ENCODE data around the gene ITPK1. TPM values are rescaled to one million over a fixed set of nuclear protein-coding genes. Genes with fewer than 3 reads are reported as not detected.

Gene ITPK1
- total RNA-seq, 2 donors from 2014 or later = 77.1 to 118 TPM

DNA sequence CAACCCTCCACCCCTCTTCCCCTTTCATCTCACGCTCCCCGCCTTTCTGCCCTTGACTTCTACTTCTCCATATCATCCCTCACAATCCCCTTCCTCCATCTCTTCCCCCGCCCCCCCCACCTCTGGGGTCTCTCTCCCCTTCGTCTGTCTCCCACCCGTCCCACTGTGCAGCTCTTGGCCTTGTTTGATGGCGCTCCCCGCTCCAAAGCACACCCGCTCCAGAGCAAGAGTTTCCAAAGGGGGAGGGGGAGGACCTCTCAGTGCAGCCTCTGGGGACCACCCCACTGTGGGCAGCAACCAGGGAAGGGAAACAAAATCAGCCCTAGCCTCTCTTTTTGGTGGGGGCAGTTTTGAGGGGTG lies 192.0 kb downstream of the ITPK1 start:
- intact Hi-C loops (cut with DNase I) = no loop called here
- no peak overlapping the region for H3K27ac ChIP-seq
- H3K4me1 ChIP-seq (replicated peaks) = no peaks in the 10 kb centered on the region
- 52% methylated on average over 8 of the region's 8 CpGs for WGBS
- DNase-seq (ENCODE audit: low spot score) = no peak
- no peaks in the 10 kb centered on the region for H3K9me3 ChIP-seq
- TF ChIP-seq, protein P1, sequence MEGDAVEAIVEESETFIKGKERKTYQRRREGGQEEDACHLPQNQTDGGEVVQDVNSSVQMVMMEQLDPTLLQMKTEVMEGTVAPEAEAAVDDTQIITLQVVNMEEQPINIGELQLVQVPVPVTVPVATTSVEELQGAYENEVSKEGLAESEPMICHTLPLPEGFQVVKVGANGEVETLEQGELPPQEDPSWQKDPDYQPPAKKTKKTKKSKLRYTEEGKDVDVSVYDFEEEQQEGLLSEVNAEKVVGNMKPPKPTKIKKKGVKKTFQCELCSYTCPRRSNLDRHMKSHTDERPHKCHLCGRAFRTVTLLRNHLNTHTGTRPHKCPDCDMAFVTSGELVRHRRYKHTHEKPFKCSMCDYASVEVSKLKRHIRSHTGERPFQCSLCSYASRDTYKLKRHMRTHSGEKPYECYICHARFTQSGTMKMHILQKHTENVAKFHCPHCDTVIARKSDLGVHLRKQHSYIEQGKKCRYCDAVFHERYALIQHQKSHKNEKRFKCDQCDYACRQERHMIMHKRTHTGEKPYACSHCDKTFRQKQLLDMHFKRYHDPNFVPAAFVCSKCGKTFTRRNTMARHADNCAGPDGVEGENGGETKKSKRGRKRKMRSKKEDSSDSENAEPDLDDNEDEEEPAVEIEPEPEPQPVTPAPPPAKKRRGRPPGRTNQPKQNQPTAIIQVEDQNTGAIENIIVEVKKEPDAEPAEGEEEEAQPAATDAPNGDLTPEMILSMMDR (IDR thresholded peaks at IDR 0.05) = no peak
- no peak for TF ChIP-seq POLR2A (IDR thresholded peaks at IDR 0.05)
- no peak for TF ChIP-seq POLR2AphosphoS5 (IDR thresholded peaks at IDR 0.05)
- H3K36me3 ChIP-seq = no peaks in the 10 kb centered on the region
- H3K27me3 ChIP-seq (replicated peaks; ENCODE audit: insufficient read depth) = peaks cover 4% of the 10 kb centered on the region
- no peak overlapping the region for H3K4me3 ChIP-seq

DNA sequence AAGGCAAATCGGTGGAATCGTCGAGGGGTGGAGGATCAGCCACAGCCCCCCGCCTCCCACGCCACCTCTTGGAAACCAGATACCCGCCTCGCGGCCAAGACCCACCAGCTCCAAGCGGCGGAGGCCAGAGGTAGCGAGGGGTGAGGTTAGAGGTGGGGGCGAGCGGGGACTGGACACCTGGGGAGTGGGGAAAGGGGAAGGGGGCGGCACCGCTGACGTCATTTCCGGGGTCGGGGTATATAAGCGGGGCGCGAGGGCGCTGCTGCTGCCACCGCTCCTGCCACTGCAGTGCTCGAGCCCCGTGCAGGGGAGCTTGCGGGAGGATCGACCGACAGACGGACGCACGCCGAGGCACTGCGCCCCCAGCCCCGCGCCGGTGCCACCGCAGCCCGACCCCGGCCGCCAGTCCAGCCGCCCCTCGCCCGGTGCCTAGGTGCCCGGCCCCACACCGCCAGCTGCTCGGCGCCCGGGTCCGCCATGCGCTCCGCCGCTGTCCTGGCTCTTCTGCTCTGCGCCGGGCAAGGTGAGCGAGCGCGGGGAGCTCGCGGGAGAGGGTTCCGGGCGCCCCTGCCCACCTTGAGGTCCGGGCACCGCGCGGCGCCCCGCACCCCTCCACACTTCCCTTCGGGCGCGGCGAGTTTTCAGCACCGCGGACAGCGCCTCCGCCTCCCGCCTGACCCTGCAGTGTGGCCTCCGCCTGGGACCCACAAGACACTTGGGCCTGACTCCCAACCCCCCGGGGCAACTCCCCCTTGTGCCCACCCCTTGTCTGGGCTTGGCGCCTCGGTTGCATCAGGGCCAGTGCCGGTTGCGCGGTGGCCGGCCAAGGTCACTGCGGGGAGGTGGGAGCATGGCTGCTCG lies 192.6 kb downstream of the ITPK1 start, which contains the start of gene CHGA:
Gene CHGA, plus strand, starts transcription at position 268 of the 861 bp plus-strand sequence. Its CDS starts 210 bp downstream, at position 478.
- no peaks in the 10 kb centered on the region for H3K9me3 ChIP-seq
- H3K27me3 ChIP-seq (replicated peaks; ENCODE audit: insufficient read depth) = peaks cover 4% of the 10 kb centered on the region
- no peak for DNase-seq (ENCODE audit: low spot score)
- no peaks in the 10 kb centered on the region for H3K4me1 ChIP-seq (replicated peaks)
- 6% methylated on average over 41 of the region's 86 CpGs for WGBS
- TF ChIP-seq POLR2A (IDR thresholded peaks at IDR 0.05) (no peak), POLR2AphosphoS5 (IDR thresholded peaks at IDR 0.05) (no peak)
- TF ChIP-seq, protein P1 (IDR thresholded peaks at IDR 0.05) = no peak
- intact Hi-C loops (cut with DNase I) = no loop called here
- no peaks in the 10 kb centered on the region for H3K36me3 ChIP-seq
- no peak within 1 kb of the TSS for H3K4me3 ChIP-seq
- no peak within 1 kb of the TSS for H3K27ac ChIP-seq

DNA sequence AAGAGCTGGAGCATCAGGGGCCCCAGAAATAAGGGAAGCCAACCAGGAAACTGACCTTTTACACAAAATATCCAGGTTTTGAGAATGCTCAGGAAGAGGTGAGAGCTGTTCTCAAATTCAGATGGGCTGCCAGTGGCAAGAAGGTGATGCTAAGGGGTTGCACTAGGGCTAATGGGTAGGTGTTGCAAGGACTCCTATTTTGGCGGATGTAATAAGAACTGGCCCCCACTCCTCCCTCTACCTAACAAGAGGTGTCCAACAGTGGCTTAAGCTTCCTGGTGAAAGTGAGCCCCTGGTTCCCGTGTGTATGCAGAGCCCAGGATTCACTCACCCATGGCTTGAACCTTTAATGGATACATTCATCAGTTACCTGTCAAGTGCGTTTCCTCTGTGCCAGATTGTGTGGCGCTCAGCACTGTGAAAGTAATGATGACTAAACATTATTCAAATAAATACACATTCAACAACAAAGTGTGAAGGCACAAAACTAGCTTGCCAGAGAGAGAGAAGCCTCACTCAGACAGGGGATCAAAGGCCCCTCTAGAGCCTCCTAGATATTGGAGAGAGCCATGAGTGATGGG lies 193.5 kb downstream of the ITPK1 start:
- 43% methylated on average over 4 of the region's 4 CpGs for WGBS
- no peaks in the 10 kb centered on the region for H3K36me3 ChIP-seq
- no peak for TF ChIP-seq POLR2AphosphoS5 (IDR thresholded peaks at IDR 0.05)
- TF ChIP-seq, protein P1 (IDR thresholded peaks at IDR 0.05) = no peak
- TF ChIP-seq POLR2A (IDR thresholded peaks at IDR 0.05) = no peak
- intact Hi-C loops (cut with DNase I) = no loop called here
- H3K4me3 ChIP-seq = no peak overlapping the region
- peaks cover 4% of the 10 kb centered on the region for H3K27me3 ChIP-seq (replicated peaks; ENCODE audit: insufficient read depth)
- DNase-seq (ENCODE audit: low spot score) = no peak
- no peaks in the 10 kb centered on the region for H3K4me1 ChIP-seq (replicated peaks)
- H3K27ac ChIP-seq = no peak overlapping the region
- H3K9me3 ChIP-seq = no peaks in the 10 kb centered on the region

DNA sequence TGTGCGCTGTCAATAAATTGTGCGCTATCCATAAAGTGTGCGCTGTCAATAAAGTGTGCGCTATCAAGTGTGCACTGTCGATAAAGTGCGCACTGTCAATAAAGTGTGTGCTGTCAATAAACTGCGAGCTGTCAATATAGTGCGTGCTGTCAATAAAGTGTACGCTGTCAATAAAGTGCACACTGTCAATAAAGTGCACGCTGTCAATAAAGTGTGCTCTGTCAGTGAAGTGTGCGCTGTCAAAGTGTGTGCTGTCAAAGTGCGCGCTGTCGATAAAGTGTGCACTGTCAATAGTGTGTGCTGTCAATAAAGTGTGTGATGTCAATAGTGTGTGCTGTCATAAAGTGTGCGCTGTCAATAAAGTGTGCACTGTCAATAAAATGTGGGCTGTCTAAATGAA lies 195.7 kb downstream of the ITPK1 start:
- no peaks in the 10 kb centered on the region for H3K9me3 ChIP-seq
- H3K27ac ChIP-seq = no peak overlapping the region
- no peak overlapping the region for H3K4me3 ChIP-seq
- DNase-seq (ENCODE audit: low spot score) = no peak
- TF ChIP-seq, protein P1 (IDR thresholded peaks at IDR 0.05) = no peak
- TF ChIP-seq POLR2AphosphoS5 (IDR thresholded peaks at IDR 0.05) = no peak
- TF ChIP-seq POLR2A (IDR thresholded peaks at IDR 0.05) = no peak
- no peaks in the 10 kb centered on the region for H3K4me1 ChIP-seq (replicated peaks)
- H3K36me3 ChIP-seq = no peaks in the 10 kb centered on the region
- peaks cover 4% of the 10 kb centered on the region for H3K27me3 ChIP-seq (replicated peaks; ENCODE audit: insufficient read depth)
- intact Hi-C loops (cut with DNase I) = no loop called here
- WGBS = 92% methylated on average over 15 of the region's 15 CpGs

All from prostate gland (tissue), 2 donors.